ENCODE data around the gene ZNF423. TPM values are rescaled to one million over a fixed set of nuclear protein-coding genes. Genes with fewer than 3 reads are reported as not detected.

ZNF423 gene
- total RNA-seq, 4 donors from 2014 or later, result 7.0 to 19.7 (median 8.4) TPM

- Histone ChIP-seq H3K27ac (peak overlapping the region in 2 of 4 donors; percentile 13 to 27), H3K27me3 (no peaks in the 10 kb centered on the region), H3K4me3 (no peak overlapping the region), H3K9me3 (no peaks in the 10 kb centered on the region), H3K36me3 (no peaks in the 10 kb centered on the region), H3K4me1 (peaks cover 0 to 33% (median 0%) of the 10 kb centered on the region in 3 donors)
- WGBS, 2 donors (ENCODE audit: low coverage in 1 of 2), result 28 to 67% methylated on average over 1 to 2 of the region's 4 CpGs
- TF ChIP-seq POLR2AphosphoS5 (IDR thresholded peaks at IDR 0.05) (no peak), CTCF (IDR thresholded peaks at IDR 0.05) (no peak), POLR2A (IDR thresholded peaks at IDR 0.05) (no peak), EP300 (IDR thresholded peaks at IDR 0.05) (no peak)
- no peak for ATAC-seq
These were observed 80.9 kb downstream of the ZNF423 start for GRCh38 chr16:49775018-49775417.

- H3K9me3 ChIP-seq, result no peaks in the 10 kb centered on the region
- H3K27me3 ChIP-seq, result no peaks in the 10 kb centered on the region
- TF ChIP-seq POLR2AphosphoS5 (IDR thresholded peaks at IDR 0.05) (no peak), POLR2A (IDR thresholded peaks at IDR 0.05) (no peak), CTCF (IDR thresholded peaks at IDR 0.05) (no peak), EP300 (IDR thresholded peaks at IDR 0.05) (no peak)
- H3K4me3 ChIP-seq, result no peak overlapping the region
- peaks cover 0 to 33% (median 0%) of the 10 kb centered on the region in 3 donors for H3K4me1 ChIP-seq
- no peak for ATAC-seq
- H3K36me3 ChIP-seq, result no peaks in the 10 kb centered on the region
- 59 to 86% methylated on average over 3 to 7 of the region's 10 CpGs for WGBS, 2 donors (ENCODE audit: low coverage in 1 of 2)
- peak overlapping the region in 1 of 4 donors; percentile 30 for H3K27ac ChIP-seq
These were observed 82.1 kb downstream of the ZNF423 start for GRCh38 chr16:49773534-49774475.

GRCh38 chr16:49767998-49768397 lies 87.9 kb downstream of the ZNF423 start:
- Histone ChIP-seq H3K4me3 (no peak overlapping the region), H3K4me1 (peaks cover 0 to 7% (median 0%) of the 10 kb centered on the region in 3 donors), H3K36me3 (no peaks in the 10 kb centered on the region), H3K27me3 (no peaks in the 10 kb centered on the region), H3K27ac (no peak overlapping the region), H3K9me3 (no peaks in the 10 kb centered on the region)
- TF ChIP-seq CTCF (IDR thresholded peaks at IDR 0.05) (no peak), EP300 (IDR thresholded peaks at IDR 0.05) (no peak), POLR2A (IDR thresholded peaks at IDR 0.05) (no peak), POLR2AphosphoS5 (IDR thresholded peaks at IDR 0.05) (no peak)
- 83% methylated on average over 1 of the region's 23 CpGs; no CpG with 5 or more reads in 1 of the 2 donors for WGBS, 2 donors (ENCODE audit: low coverage in 1 of 2)
- no peak for ATAC-seq

DNA sequence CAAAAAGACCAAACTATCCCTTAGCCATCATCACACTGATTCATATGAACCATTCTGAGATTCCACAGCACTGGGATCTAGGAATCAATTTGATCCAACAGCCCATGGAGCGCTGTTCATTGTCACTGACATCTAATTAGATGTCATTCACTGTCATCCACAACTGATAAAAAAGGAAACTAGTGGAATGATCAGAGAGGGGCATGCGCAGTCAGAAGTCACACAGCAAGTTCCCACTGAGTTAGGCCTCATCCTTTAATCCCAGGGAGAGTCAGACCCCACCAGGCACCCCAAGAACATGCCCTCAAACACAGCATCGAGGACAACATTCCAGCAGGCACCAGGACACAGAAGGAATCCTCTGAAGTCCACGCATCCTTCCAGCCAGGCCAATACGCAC lies 88.5 kb downstream of the ZNF423 start:
- WGBS, 2 donors (ENCODE audit: low coverage in 1 of 2), result 84% methylated on average over 5 of the region's 5 CpGs; no CpG with 5 or more reads in 1 of the 2 donors
- Histone ChIP-seq H3K36me3 (no peaks in the 10 kb centered on the region), H3K9me3 (no peaks in the 10 kb centered on the region), H3K27ac (no peak overlapping the region), H3K4me3 (no peak overlapping the region), H3K4me1 (peaks cover 0 to 7% (median 0%) of the 10 kb centered on the region in 3 donors), H3K27me3 (no peaks in the 10 kb centered on the region)
- TF ChIP-seq EP300 (IDR thresholded peaks at IDR 0.05) (no peak), CTCF (IDR thresholded peaks at IDR 0.05) (no peak), POLR2AphosphoS5 (IDR thresholded peaks at IDR 0.05) (no peak), POLR2A (IDR thresholded peaks at IDR 0.05) (no peak)
- no peak for ATAC-seq
